IMR-90 (cell line): ENCODE measurements around the gene SLC25A22. TPM values are rescaled to one million over a fixed set of nuclear protein-coding genes. Genes with fewer than 3 reads are reported as not detected.

ENCODE experiments used
- ATAC-seq: fragments of 200-7000 bp; cut with Tn5 transposase; 2 replicates; pipeline ENCODE4 v1.9.1; 2020; ENCODE audit warnings: low read depth, mild to moderate bottlenecking, moderate library complexity
- BruUV-seq: library from RNA; stranded (reverse); fragments of 400-500 nt; replicated peaks from 2 replicates; lab custom pipeline; 2021; lab: Mats Ljungman, UMichigan
- CTCF ChIA-PET: fragments of 300-600 bp; formaldehyde crosslinking; extraction: SDS; loops from one replicate; lab custom pipeline; 2021; ENCODE audit warnings: antibody characterized with exemption; lab: Yijun Ruan, JAX
- POLR2A ChIA-PET: fragments of 300-600 bp; sonication (Branson Sonifier 250); formaldehyde crosslinking; loops from one replicate; lab custom pipeline; 2022; ENCODE audit warnings: antibody characterized with exemption; ENCODE audit not compliant: unreplicated experiment; lab: Charles Lee
- DNase-seq: peaks from one replicate; pipeline ENCODE4 v3.0.0; 2013
- H2AFZ ChIP-seq: replicated peaks from 2 replicates; pipeline ENCODE3; 2013; ENCODE audit warnings: low read length, mild to moderate bottlenecking; ENCODE audit not compliant: poor library complexity
- H2AK5ac ChIP-seq: 2 replicates; pipeline ENCODE4 v1.6.1; 2013; ENCODE audit warnings: low read depth, low read length, inconsistent platforms
- H2AK9ac ChIP-seq: replicated peaks from 2 replicates; pipeline ENCODE3; 2013; ENCODE audit warnings: mild to moderate bottlenecking, low read depth, low read length, moderate library complexity; ENCODE audit not compliant: poor library complexity
- H2BK120ac ChIP-seq: 2 replicates; pipeline ENCODE4 v1.6.1; 2013; ENCODE audit warnings: low read depth, low read length, inconsistent platforms
- H2BK15ac ChIP-seq: 3 replicates; pipeline ENCODE4 v1.6.1; 2013; ENCODE audit warnings: low read depth, low read length, inconsistent platforms
- H2BK20ac ChIP-seq: 2 replicates; pipeline ENCODE4 v1.6.1; 2013; ENCODE audit warnings: low read depth, mild to moderate bottlenecking, inconsistent platforms, low read length, moderate library complexity
- H2BK5ac ChIP-seq: 2 replicates; pipeline ENCODE4 v1.6.1; 2013; ENCODE audit warnings: mild to moderate bottlenecking, low read depth, low read length, inconsistent platforms; ENCODE audit not compliant: poor library complexity, severe bottlenecking
- H3K14ac ChIP-seq: replicated peaks from 2 replicates; pipeline ENCODE4 v1.6.1; 2013; ENCODE audit warnings: low read depth, low read length, inconsistent platforms
- H3K18ac ChIP-seq: 2 replicates; pipeline ENCODE4 v1.6.1; 2013; ENCODE audit warnings: low read depth, low read length, control low read depth
- H3K23ac ChIP-seq: 2 replicates; pipeline ENCODE4 v1.6.1; 2013; ENCODE audit warnings: low read depth, low read length, inconsistent platforms
- H3K27ac ChIP-seq: 2 replicates; pipeline ENCODE4 v1.5.1; 2013; ENCODE audit warnings: mild to moderate bottlenecking, control low read depth, low read length; ENCODE audit not compliant: insufficient read depth
- H3K27me3 ChIP-seq: 2 replicates; pipeline ENCODE4 v1.6.1; 2013; ENCODE audit warnings: low read length; ENCODE audit not compliant: control insufficient read depth, insufficient read depth
- H3K36me3 ChIP-seq: 2 replicates; pipeline ENCODE4 v1.6.1; 2013; ENCODE audit warnings: low read length, mixed read lengths; ENCODE audit not compliant: control insufficient read depth, insufficient read depth
- H3K4ac ChIP-seq: 2 replicates; pipeline ENCODE4 v1.6.1; 2013; ENCODE audit warnings: low read depth, low read length, inconsistent platforms
- H3K4me1 ChIP-seq: 2 replicates; pipeline ENCODE4 v1.6.1; 2013; ENCODE audit warnings: low read length, mixed read lengths; ENCODE audit not compliant: control insufficient read depth, insufficient read depth
- H3K4me2 ChIP-seq: 2 replicates; pipeline ENCODE4 v1.6.1; 2013; ENCODE audit warnings: low read depth, mild to moderate bottlenecking, control low read depth, low read length, moderate library complexity
- H3K4me3 ChIP-seq: 2 replicates; pipeline ENCODE4 v1.5.1; 2013; ENCODE audit warnings: low read depth, mild to moderate bottlenecking, control low read depth, low read length, moderate library complexity; ENCODE audit not compliant: insufficient read depth
- H3K56ac ChIP-seq: 2 replicates; pipeline ENCODE4 v1.6.1; 2013; ENCODE audit warnings: low read length, inconsistent platforms; ENCODE audit not compliant: insufficient read depth; ENCODE audit errors: extremely low read depth
- H3K79me1 ChIP-seq, 2 experiments: 2 replicates each; pipeline ENCODE4 v1.6.1; 2013; ENCODE audit warnings: low read length in 2 of 2, inconsistent platforms in 1 of 2, low read depth in 1 of 2
- H3K9ac ChIP-seq: 2 replicates; pipeline ENCODE4 v1.6.1; 2013; ENCODE audit warnings: low read depth, low read length, control low read depth
- H3K9me1 ChIP-seq: 2 replicates; pipeline ENCODE4 v1.6.1; 2013; ENCODE audit warnings: low read length, inconsistent platforms; ENCODE audit not compliant: insufficient read depth
- H3K9me3 ChIP-seq: 2 replicates; pipeline ENCODE4 v1.6.1; 2013; ENCODE audit warnings: low read length; ENCODE audit not compliant: control insufficient read depth, insufficient read depth
- H4K20me1 ChIP-seq: 2 replicates; pipeline ENCODE4 v1.6.1; 2013; ENCODE audit warnings: low read length, inconsistent platforms; ENCODE audit not compliant: insufficient read depth
- H4K5ac ChIP-seq: 2 replicates; pipeline ENCODE4 v1.6.1; 2013; ENCODE audit warnings: mild to moderate bottlenecking, low read depth, low read length, control low read depth
- H4K8ac ChIP-seq, 2 experiments: 2 replicates each; pipeline ENCODE4 v1.6.1; 2013; ENCODE audit warnings: low read depth in 2 of 2, low read length in 2 of 2, control low read depth in 1 of 2, inconsistent platforms in 1 of 2
- H4K91ac ChIP-seq: 2 replicates; pipeline ENCODE4 v1.6.1; 2013; ENCODE audit warnings: low read depth, low read length, inconsistent platforms; ENCODE audit not compliant: insufficient read depth
- CEBPB ChIP-seq: IDR thresholded peaks from 2 replicates; pipeline ENCODE4 v1.6.1; 2012; ENCODE audit warnings: low read depth, low read length, improper control_type of control experiment
- ELK1 ChIP-seq: fragments of 150-350 bp; IDR thresholded peaks from 2 replicates; pipeline ENCODE4 v1.6.1; 2016; ENCODE audit warnings: low read depth, mild to moderate bottlenecking, low read length, moderate library complexity, borderline replicate concordance
- FOS ChIP-seq: fragments of 150-350 bp; IDR thresholded peaks from 2 replicates; pipeline ENCODE4 v1.6.1; 2016; ENCODE audit warnings: low read depth, low read length
- MXI1 ChIP-seq: IDR thresholded peaks from 2 replicates; pipeline ENCODE4 v1.6.1; 2012; ENCODE audit warnings: low read depth, mild to moderate bottlenecking, low read length, moderate library complexity, borderline replicate concordance
- NFE2L2 ChIP-seq: fragments of 150-350 bp; IDR thresholded peaks from 2 replicates; pipeline ENCODE4 v1.6.1; 2016; ENCODE audit warnings: low read depth, mild to moderate bottlenecking, low read length
- POLR2A ChIP-seq: IDR thresholded peaks from 2 replicates; pipeline ENCODE4 v1.6.1; 2012; ENCODE audit warnings: mild to moderate bottlenecking, low read depth, low read length
- RCOR1 ChIP-seq: IDR thresholded peaks from 2 replicates; pipeline ENCODE4 v1.6.1; 2012; ENCODE audit warnings: mild to moderate bottlenecking, low read length, improper control_type of control experiment; ENCODE audit not compliant: insufficient replicate concordance
- SMC3 ChIP-seq: fragments of 150-350 bp; IDR thresholded peaks from 2 replicates; pipeline ENCODE4 v1.6.1; 2016; ENCODE audit warnings: low read depth, mild to moderate bottlenecking, antibody characterized with exemption, low read length, moderate library complexity
- WGBS, 2 experiments: methylation state at CpG; one replicate each; pipeline versions ENCODE4 v1.1.5 to v1.1.7; 2013; ENCODE audit warnings: missing lambda C conversion rate in 2 of 2; ENCODE audit not compliant: insufficient read length in 1 of 2; ENCODE audit errors: extremely low coverage in 2 of 2; 5-methylcytosine and 5-hydroxymethylcytosine counted together
- dilution Hi-C: fragments of 300-500 bp; cut with HindIII; formaldehyde crosslinking; loops from one replicate; pipeline ENCODE4 v1.14.3; 2018; ENCODE audit warnings: low sequenced_read_pairs; ENCODE audit not compliant: unreplicated experiment
- in situ Hi-C: fragments of 300-500 bp; cut with MboI; formaldehyde crosslinking; loops from 3 replicates; pipeline ENCODE4 v1.14.3; 2019; ENCODE audit warnings: low sequenced_read_pairs, inconsistent platforms, mixed read lengths
- intact Hi-C: fragments of 100-400 bp; cut with micrococcal nuclease; formaldehyde crosslinking; loops from 2 replicates; pipeline ENCODE4 v1.10.0; 2022
- polyA plus RNA-seq, 3 experiments: library from polyadenylated mRNA; depleted of rRNA; stranded (reverse); fragments of >200 nt; gene quantifications; 2 replicates each; pipeline ENCODE4 v1.2.3, GENCODE V29; 2012; ENCODE audit warnings: low replicate concordance in 1 of 3
- total RNA-seq: library from RNA; depleted of rRNA; stranded (reverse); fragments of >200 nt; gene quantifications from 2 replicates; pipeline ENCODE4 v1.2.3, GENCODE V29; 2012
- TF ChIP-seq, protein P1 (sequence below): conservative IDR thresholded peaks from 2 replicates; pipeline ENCODE4 v1.5.1; 2012; ENCODE audit warnings: mild to moderate bottlenecking, low read depth, low read length, improper control_type of control experiment

The SLC25A22 gene
- total and polyA plus RNA-seq, 2 of the 4 experiments (the other 2 are of a cell fraction), result 8.2 to 41.3 TPM

- TF ChIP-seq, protein P1, sequence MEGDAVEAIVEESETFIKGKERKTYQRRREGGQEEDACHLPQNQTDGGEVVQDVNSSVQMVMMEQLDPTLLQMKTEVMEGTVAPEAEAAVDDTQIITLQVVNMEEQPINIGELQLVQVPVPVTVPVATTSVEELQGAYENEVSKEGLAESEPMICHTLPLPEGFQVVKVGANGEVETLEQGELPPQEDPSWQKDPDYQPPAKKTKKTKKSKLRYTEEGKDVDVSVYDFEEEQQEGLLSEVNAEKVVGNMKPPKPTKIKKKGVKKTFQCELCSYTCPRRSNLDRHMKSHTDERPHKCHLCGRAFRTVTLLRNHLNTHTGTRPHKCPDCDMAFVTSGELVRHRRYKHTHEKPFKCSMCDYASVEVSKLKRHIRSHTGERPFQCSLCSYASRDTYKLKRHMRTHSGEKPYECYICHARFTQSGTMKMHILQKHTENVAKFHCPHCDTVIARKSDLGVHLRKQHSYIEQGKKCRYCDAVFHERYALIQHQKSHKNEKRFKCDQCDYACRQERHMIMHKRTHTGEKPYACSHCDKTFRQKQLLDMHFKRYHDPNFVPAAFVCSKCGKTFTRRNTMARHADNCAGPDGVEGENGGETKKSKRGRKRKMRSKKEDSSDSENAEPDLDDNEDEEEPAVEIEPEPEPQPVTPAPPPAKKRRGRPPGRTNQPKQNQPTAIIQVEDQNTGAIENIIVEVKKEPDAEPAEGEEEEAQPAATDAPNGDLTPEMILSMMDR, result peak; percentile 85
- peak; percentile 35 for TF ChIP-seq SMC3
Measured at GRCh38 chr11:798093-798713, at the start of gene SLC25A22 (continued).

DNA sequence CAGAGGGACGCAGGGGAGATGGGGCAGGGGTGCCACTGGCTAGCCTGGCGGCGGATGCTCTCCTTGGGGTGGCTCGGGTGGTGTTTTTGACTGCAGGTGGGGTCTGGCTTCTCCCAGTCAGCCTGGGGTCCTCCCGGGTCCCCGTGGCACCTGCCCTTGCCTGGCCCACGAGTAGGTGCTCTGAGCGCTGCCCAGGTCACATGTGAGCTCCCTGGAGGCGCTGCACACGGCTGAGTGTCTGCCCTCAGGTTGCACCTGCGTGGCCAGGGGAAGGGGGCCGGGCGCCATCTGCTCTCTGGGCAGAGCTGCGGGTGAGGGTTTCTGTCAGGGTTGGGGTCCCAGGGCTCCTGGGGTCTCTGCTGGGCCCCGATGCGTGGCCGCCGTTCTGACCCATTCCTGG lies 49.8 kb upstream of the SLC25A22 start:
- no peaks in the 10 kb centered on the region for H3K27me3 ChIP-seq
- H3K56ac ChIP-seq, result no peak overlapping the region
- no TSS peak for BruUV-seq

More for the DNA sequence above, 49.8 kb upstream of the SLC25A22 start:
- Histone ChIP-seq H2BK120ac (no peak overlapping the region), H4K91ac (no peak overlapping the region), H3K9me3 (no peaks in the 10 kb centered on the region), H3K79me1 (peaks cover 23 to 82% of the 10 kb centered on the region in 2 experiments), H4K8ac (no peak overlapping the region), H2AK9ac (peak overlapping the region; percentile 79), H4K5ac (no peak overlapping the region), H3K23ac (no peak overlapping the region), H3K4me1 (peaks cover 42% of the 10 kb centered on the region), H3K9me1 (peaks cover 11% of the 10 kb centered on the region; the same call in 1 of the 2 replicates), H2BK5ac (no peak overlapping the region), H3K36me3 (peaks cover 2% of the 10 kb centered on the region; the same call in 1 of the 2 replicates), H3K4ac (no peak overlapping the region), H3K4me3 (no peak overlapping the region), H3K4me2 (no peak overlapping the region), H2BK20ac (no peak overlapping the region), H2BK15ac (no peak overlapping the region), H2AK5ac (no peak overlapping the region), H3K9ac (no peak overlapping the region), H4K20me1 (peaks cover 42% of the 10 kb centered on the region), H3K27ac (no peak overlapping the region), H3K18ac (no peak overlapping the region), H3K14ac (no peak overlapping the region), H2AFZ (no peak overlapping the region)
- TF ChIP-seq POLR2A (no peak), FOS (no peak), ELK1 (no peak), RCOR1 (no peak), MXI1 (no peak), CEBPB (no peak), SMC3 (no peak), NFE2L2 (no peak)
- ATAC-seq (no peak), DNase-seq (no peak)
- dilution Hi-C loops, result no loop called here
- ChIA-PET POLR2A (no interaction called here), CTCF (no interaction called here)
- in situ Hi-C loops, result no loop called here
- intact Hi-C loops, result loop anchor here (10.0 kb wide), 1 partner anchor 207 kb away; no protein-coding TSS in a partner anchor
- 100% methylated on average over 3 of the region's 18 CpGs; no CpG with 5 or more reads in 1 of the 2 experiments for WGBS, 2 experiments
